ENCODE data around the gene STIM2.

DNA sequence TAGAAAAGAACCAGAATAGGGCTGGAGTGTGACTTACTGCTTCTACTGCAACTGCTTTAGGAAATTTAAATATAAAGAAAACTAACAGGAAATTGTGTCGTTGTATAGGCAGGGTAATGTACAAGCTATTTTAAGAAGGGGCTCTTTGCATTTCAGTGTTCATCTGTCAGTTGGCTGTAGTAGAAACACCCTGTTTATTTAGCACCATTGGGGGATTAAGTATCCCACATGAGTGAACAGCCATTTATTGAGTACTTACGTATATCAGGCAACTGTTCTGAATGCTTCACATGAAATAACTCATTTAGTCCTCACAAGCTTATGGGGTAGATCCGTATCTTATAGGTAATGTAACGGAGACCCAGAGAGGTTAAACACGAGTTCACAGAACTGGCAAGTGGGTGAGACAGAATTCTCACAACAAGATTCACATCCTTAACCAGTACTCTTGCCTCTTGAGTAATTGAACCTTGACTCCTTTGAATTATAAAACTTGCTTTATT is 23.9 kb downstream of the STIM2 start:
- TF ChIP-seq CTCF (IDR thresholded peaks at IDR 0.05; ENCODE audit: insufficient read depth, low read depth, low read length) (no peak), EZH2 (IDR thresholded peaks at IDR 0.05; ENCODE audit: insufficient read depth, low read length) (no peak)

Measured in astrocyte (in vitro differentiated cells and primary cell).